Measurements from ENCODE around the gene SLC25A5. TPM values are rescaled to one million over a fixed set of nuclear protein-coding genes. Genes with fewer than 3 reads are reported as not detected.
"Not testable (repeated sequence)": the region's sequence is repeated elsewhere in the genome, so short reads cannot be mapped to it uniquely, and the experiment has no call there.

The SLC25A5 gene
- total RNA-seq, 1 donor from 2014 or later = 205 TPM

DNA sequence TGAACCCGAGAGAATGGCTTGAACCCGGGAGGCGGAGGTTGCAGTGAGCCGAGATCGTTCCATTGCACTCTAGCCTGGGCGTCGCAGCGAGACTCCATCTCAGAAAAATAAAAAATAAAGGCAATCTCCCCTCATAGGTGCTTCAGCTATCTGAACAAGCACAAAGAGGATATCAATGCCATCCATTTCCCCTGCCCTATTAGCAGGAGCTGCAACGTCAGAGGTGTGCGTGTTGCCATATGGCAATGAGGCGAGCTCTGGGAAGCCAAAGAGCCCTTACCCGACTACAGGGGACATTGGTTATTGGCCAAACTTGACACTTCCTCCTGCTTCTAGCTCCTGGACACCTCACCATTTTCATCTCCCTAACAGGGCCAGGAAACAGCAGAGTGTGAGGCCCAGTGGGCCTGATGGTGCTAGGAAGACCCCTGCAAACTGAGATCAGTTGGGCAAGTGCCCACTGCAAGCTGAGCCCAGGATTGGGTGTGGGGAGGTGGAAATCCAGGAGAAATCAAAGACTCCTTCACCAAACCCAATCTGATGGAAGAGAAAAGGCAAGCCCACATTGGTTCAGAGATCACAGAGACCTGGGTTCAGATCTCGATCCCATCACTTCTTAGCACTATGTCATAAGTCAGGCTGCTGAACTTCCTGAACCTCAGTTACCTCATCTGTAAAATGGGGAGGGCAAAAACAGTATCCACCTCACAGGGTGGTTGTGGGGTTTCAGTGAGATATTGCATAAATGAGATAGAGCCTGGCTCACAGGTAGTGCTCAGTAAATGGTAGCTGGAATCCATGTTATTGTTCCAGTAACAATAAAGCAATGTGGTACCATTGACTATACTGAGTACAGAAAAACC, 21.2 kb downstream of the SLC25A5 start:
- no peaks in the 10 kb centered on the region for H4K20me1 ChIP-seq (ENCODE audit: low read depth)
- Mint-ChIP-seq H3K4me1 (peaks cover 4% of the 10 kb centered on the region), H3K4me3 (no peak overlapping the region), H3K36me3 (no peaks in the 10 kb centered on the region), H3K9me3 (peaks cover 14% of the 10 kb centered on the region), H3K27me3 (ENCODE audit: insufficient read depth, low read depth) (peaks cover 6% of the 10 kb centered on the region), H3K27ac (no peak overlapping the region)
- no peaks in the 10 kb centered on the region for H3K79me2 ChIP-seq (ENCODE audit: low read depth)
- H3K36me3 ChIP-seq = no peaks in the 10 kb centered on the region
- TF ChIP-seq, protein P1, sequence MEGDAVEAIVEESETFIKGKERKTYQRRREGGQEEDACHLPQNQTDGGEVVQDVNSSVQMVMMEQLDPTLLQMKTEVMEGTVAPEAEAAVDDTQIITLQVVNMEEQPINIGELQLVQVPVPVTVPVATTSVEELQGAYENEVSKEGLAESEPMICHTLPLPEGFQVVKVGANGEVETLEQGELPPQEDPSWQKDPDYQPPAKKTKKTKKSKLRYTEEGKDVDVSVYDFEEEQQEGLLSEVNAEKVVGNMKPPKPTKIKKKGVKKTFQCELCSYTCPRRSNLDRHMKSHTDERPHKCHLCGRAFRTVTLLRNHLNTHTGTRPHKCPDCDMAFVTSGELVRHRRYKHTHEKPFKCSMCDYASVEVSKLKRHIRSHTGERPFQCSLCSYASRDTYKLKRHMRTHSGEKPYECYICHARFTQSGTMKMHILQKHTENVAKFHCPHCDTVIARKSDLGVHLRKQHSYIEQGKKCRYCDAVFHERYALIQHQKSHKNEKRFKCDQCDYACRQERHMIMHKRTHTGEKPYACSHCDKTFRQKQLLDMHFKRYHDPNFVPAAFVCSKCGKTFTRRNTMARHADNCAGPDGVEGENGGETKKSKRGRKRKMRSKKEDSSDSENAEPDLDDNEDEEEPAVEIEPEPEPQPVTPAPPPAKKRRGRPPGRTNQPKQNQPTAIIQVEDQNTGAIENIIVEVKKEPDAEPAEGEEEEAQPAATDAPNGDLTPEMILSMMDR (IDR thresholded peaks at IDR 0.05) = no peak
- no peak for TF ChIP-seq EZH2phosphoT487 (IDR thresholded peaks at IDR 0.05)
- TF ChIP-seq EZH2 (IDR thresholded peaks at IDR 0.05) = no peak
- no peaks in the 10 kb centered on the region for H3K4me1 ChIP-seq
- no peak overlapping the region for H3K9ac ChIP-seq
- H2AFZ ChIP-seq (replicated peaks) = no peak overlapping the region
- H3K27ac ChIP-seq = no peak overlapping the region
- no peaks in the 10 kb centered on the region for H3K9me3 ChIP-seq (ENCODE audit: low read depth)
- no peaks in the 10 kb centered on the region for H3K27me3 ChIP-seq
- H3K4me3 ChIP-seq = no peak overlapping the region
- no peaks in the 10 kb centered on the region for H3F3A ChIP-seq (ENCODE audit: low read depth)
- no peak for DNase-seq (ENCODE audit: low spot score)
- H3K4me2 ChIP-seq = no peak overlapping the region

DNA sequence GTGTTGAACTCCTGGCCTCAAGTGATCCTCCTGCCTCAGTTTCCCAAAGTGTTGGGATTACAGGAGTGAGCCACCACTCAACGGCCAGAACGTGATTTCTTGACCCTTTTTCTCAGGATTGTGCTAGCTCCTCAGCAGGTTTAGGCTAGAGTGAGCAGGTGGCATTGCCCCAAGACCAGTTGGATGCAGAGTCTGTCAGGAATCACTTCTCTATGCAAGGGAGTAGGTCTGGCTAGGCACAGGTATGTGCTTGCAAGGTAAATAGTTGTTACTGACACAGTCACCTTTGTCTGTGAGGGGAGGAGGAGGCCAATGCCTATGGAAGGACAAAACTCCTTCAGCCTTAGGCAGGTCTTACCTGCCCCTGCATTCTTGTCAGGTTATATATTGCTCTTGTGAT, 24.2 kb downstream of the SLC25A5 start:
- peaks cover 12% of the 10 kb centered on the region for H3K9me3 Mint-ChIP-seq

DNA sequence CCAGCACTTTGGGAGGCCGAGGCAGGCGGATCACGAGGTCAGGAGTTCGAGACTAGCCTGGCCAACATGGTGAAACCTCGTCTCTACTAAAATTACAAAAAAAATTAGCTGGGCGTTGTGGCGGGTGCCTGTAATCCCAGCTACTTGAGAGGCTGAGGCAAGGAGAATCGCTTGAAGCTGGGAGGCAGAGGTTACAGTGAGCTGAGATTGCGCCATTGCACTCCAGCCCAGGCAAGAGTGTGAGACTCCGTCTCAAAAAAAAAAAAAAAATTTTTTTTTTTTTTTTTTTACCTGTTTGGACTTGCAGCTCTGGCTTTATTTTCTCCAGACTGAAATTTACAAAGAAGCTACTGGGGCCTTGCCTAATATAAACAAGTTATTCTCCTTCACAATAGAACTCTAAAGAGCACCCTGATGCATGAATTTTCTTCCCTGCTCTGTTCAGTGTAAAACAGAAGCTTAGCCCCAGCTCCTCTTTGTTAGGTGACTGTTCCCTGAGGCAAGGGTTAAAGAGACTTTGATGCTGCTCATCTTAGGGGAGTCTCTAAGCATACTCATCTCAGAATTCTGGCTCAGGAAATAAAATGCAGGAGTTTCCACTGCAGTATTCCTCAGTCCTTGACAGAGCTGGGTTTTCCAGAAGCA, 25.7 kb downstream of the SLC25A5 start:
- peaks cover 13% of the 10 kb centered on the region for H3K9me3 Mint-ChIP-seq

More for the DNA sequence above, 24.2 kb downstream of the SLC25A5 start:
- TF ChIP-seq EZH2phosphoT487 (IDR thresholded peaks at IDR 0.05) = no peak
- TF ChIP-seq EZH2 (IDR thresholded peaks at IDR 0.05) = no peak
- TF ChIP-seq, protein P1 (IDR thresholded peaks at IDR 0.05) = no peak
- Histone ChIP-seq H4K20me1 (ENCODE audit: low read depth) (no peaks in the 10 kb centered on the region), H3K4me3 (no peak overlapping the region), H3K79me2 (ENCODE audit: low read depth) (no peaks in the 10 kb centered on the region), H3K9ac (no peak overlapping the region), H3K27ac (no peak overlapping the region), H2AFZ (replicated peaks) (no peak overlapping the region), H3K4me1 (no peaks in the 10 kb centered on the region), H3K4me2 (no peak overlapping the region), H3K36me3 (no peaks in the 10 kb centered on the region), H3K9me3 (ENCODE audit: low read depth) (no peaks in the 10 kb centered on the region), H3F3A (ENCODE audit: low read depth) (no peaks in the 10 kb centered on the region), H3K27me3 (no peaks in the 10 kb centered on the region)
- H3K27me3 Mint-ChIP-seq (ENCODE audit: insufficient read depth, low read depth) = peaks cover 5% of the 10 kb centered on the region
- H3K27ac Mint-ChIP-seq = no peak overlapping the region
- peaks cover 11% of the 10 kb centered on the region for H3K4me1 Mint-ChIP-seq
- no peak for DNase-seq (ENCODE audit: low spot score)
- H3K4me3 Mint-ChIP-seq = no peak overlapping the region
- H3K36me3 Mint-ChIP-seq = no peaks in the 10 kb centered on the region

More for the DNA sequence above, 25.7 kb downstream of the SLC25A5 start:
- not testable (repeated sequence) for H3K4me3 Mint-ChIP-seq; H3K27me3 ChIP-seq; H3K9me3 ChIP-seq (ENCODE audit: low read depth); H3K27me3 Mint-ChIP-seq (ENCODE audit: insufficient read depth, low read depth); H3K4me2 ChIP-seq; H2AFZ ChIP-seq (replicated peaks); H3K79me2 ChIP-seq (ENCODE audit: low read depth); H3K36me3 ChIP-seq; H3K27ac Mint-ChIP-seq; DNase-seq (ENCODE audit: low spot score); H3F3A ChIP-seq (ENCODE audit: low read depth); H4K20me1 ChIP-seq (ENCODE audit: low read depth); H3K36me3 Mint-ChIP-seq; H3K27ac ChIP-seq; H3K4me1 ChIP-seq; H3K4me3 ChIP-seq; H3K9ac ChIP-seq
- peaks cover 11% of the 10 kb centered on the region for H3K4me1 Mint-ChIP-seq
